BE2C (cell line): Measurements from ENCODE around the gene DNAJA4.

Experiments
- DNase-seq: peaks from one replicate; pipeline ENCODE4 v3.0.0-alpha.2; 2020
- H3K27me3 ChIP-seq: fragments of 250-450 bp; sonication (Bioruptor Pico); 2 replicates; pipeline ENCODE4 v1.5.1; 2020; ENCODE audit warnings: mild to moderate bottlenecking
- H3K36me3 ChIP-seq: fragments of 250-450 bp; sonication (Bioruptor Pico); 2 replicates; pipeline ENCODE4 v1.5.1; 2020; ENCODE audit warnings: mild to moderate bottlenecking
- H3K4me1 ChIP-seq: fragments of 250-450 bp; sonication (Bioruptor Pico); 2 replicates; pipeline ENCODE4 v1.5.1; 2020
- H3K4me3 ChIP-seq: 2 replicates; pipeline ENCODE4 v1.5.1; 2011; ENCODE audit warnings: low read depth, low read length
- H3K9me3 ChIP-seq: fragments of 250-450 bp; sonication (Bioruptor Pico); 2 replicates; pipeline ENCODE4 v1.5.1; 2020
- TF ChIP-seq, protein P1 (sequence below): IDR thresholded peaks from 2 replicates; pipeline ENCODE4 v1.5.1; 2012; ENCODE audit warnings: mild to moderate bottlenecking, low read depth, low read length

The DNAJA4 gene

DNA sequence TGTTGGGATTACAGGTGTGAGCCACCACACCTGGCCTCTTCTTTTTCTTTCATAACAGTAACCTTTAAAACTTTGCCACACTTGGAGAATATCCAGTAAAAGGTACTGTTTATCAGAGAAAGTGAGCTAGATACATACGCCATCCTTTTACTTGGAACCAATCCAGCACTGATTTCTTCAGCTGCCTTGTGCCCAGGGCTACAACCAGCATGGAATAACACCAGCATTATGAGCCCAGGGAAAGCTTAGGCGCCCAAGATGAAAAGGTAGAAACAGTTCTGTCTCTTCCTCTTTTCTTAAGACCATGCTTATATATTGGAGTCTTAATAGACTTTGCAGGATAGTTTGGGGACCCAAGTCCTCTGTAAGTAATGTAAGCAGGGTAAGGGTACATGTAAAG lies 26.7 kb downstream of the DNAJA4 start:
- peaks cover 3% of the 10 kb centered on the region for H3K4me1 ChIP-seq
- DNase-seq, result no peak
- H3K9me3 ChIP-seq, result no peaks in the 10 kb centered on the region; the same call in 1 of the 2 replicates
- no peaks in the 10 kb centered on the region for H3K27me3 ChIP-seq
- no peak overlapping the region for H3K4me3 ChIP-seq
- peaks cover 52% of the 10 kb centered on the region for H3K36me3 ChIP-seq
- TF ChIP-seq, protein P1, sequence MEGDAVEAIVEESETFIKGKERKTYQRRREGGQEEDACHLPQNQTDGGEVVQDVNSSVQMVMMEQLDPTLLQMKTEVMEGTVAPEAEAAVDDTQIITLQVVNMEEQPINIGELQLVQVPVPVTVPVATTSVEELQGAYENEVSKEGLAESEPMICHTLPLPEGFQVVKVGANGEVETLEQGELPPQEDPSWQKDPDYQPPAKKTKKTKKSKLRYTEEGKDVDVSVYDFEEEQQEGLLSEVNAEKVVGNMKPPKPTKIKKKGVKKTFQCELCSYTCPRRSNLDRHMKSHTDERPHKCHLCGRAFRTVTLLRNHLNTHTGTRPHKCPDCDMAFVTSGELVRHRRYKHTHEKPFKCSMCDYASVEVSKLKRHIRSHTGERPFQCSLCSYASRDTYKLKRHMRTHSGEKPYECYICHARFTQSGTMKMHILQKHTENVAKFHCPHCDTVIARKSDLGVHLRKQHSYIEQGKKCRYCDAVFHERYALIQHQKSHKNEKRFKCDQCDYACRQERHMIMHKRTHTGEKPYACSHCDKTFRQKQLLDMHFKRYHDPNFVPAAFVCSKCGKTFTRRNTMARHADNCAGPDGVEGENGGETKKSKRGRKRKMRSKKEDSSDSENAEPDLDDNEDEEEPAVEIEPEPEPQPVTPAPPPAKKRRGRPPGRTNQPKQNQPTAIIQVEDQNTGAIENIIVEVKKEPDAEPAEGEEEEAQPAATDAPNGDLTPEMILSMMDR, result no peak

DNA sequence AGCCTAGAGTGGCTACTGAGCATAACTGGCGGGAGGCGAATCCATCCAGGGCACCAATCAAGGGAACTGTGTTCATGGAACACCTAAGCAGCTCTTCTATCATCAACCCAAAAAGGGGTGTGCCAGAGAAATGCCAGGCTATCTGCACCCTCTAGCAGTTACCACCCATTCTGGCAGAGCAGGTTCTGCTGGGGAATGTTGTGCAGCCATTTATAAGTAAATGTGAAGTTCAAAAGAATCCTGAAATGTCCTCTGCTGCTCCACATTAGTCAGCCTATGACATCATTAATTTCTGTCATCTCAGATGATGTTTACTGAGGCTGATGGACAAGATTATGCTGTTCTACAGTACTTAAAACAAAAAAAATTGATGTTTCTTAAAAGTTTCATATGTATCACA lies 27.3 kb downstream of the DNAJA4 start:
- Histone ChIP-seq H3K9me3 (no peaks in the 10 kb centered on the region; the same call in 1 of the 2 replicates), H3K36me3 (peaks cover 52% of the 10 kb centered on the region), H3K4me3 (no peak overlapping the region), H3K4me1 (peaks cover 3% of the 10 kb centered on the region), H3K27me3 (no peaks in the 10 kb centered on the region)
- no peak for DNase-seq
- TF ChIP-seq, protein P1, result no peak

DNA sequence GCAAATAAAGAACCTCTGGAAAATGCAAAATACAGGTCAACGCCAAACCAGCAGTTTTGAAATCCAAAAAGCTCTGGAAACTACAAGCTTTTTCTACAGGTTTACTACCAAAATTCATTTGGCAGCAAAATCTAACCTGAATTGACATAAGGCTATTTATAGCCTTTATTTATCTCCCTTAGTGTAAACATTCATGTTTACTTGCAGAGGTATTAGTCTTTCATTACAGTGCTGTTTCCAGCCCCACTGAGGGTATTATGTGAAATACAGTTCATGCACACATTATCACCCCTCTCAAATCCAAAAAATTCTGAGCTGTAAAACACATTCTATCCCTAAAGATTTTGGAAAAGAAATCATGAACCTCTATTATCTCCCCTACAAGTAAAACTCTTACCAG lies 27.9 kb downstream of the DNAJA4 start:
- Histone ChIP-seq H3K4me3 (no peak overlapping the region), H3K36me3 (peaks cover 49% of the 10 kb centered on the region), H3K4me1 (peaks cover 3% of the 10 kb centered on the region)

DNA sequence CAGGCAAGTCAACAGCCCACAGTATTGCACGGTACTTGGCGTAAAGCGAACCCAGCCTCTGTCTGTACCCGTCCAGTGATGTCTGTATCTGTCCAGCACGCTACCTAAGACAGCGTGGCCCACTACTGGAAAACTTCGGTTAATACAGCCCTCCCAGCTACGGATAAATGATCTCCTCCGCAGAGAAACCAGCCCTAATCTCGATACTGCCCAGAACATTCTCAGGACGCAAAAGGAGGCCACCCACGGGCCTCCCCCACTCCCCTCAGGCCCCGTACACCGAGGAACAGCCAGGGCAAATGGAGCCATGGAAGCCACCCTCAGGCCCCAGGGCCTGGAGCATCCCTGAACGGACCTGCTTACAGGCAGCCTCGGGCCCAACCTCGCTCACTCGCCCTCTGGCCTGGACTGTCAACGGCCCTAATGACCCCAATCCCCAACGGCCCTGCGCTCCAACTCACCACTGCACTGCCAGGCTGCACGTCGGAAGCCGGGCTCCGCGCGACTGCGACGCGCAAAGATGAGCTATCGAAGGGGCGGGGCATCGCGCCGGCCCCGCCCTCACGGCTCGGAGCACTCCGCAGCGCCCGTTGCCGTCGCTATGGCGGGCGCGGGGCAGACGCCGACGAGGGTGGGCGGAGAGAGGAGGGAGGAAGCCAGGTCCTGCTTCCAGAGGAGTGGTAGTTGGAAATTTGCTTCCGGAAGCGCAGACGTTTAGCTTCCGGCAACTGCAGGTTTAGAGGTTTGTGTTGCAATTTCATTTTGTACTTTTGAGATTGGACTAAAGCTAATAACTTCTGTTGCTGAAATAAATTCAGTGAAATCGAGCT lies 35.0 kb downstream of the DNAJA4 start, which contains the start of gene SKIC8:
TSS of gene SKIC8 (minus strand) at position 509 of the 830 bp plus-strand sequence. CDS start 3,923 bp downstream, outside the sequence.
- Histone ChIP-seq H3K9me3 (no peaks in the 10 kb centered on the region), H3K27me3 (no peaks in the 10 kb centered on the region), H3K4me3 (peak within 1 kb of the TSS; percentile 91), H3K36me3 (peaks cover under 1% of the 10 kb centered on the region; the same call in 1 of the 2 replicates), H3K4me1 (peaks cover 3% of the 10 kb centered on the region)
- peak; percentile 97 for DNase-seq
- TF ChIP-seq, protein P1, result no peak

More for the DNA sequence above, 27.9 kb downstream of the DNAJA4 start:
- Histone ChIP-seq H3K27me3 (no peaks in the 10 kb centered on the region), H3K9me3 (no peaks in the 10 kb centered on the region; the same call in 1 of the 2 replicates)
- no peak for DNase-seq
- TF ChIP-seq, protein P1, result no peak

DNA sequence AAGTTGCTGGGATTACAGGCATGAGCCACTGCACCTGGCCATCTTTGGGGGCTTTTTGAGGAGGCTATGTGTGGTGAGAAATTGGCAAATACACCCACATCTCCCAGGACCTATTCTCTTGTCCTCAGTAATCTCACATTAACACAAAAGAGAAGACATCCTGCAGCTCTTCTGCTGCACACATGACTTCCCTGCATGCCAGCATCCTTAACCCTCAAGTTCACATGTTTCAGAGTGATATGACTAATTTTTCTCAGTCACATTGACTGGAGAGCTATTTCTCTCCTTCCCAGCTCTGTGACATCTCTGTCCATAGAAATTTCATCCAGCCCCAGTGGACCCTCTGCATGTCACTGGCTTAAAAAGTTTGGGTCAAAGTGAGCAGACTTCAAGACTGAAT lies 37.0 kb downstream of the DNAJA4 start:
- no peaks in the 10 kb centered on the region for H3K4me1 ChIP-seq
- DNase-seq, result no peak

More for the DNA sequence above, 37.0 kb downstream of the DNAJA4 start:
- TF ChIP-seq, protein P1, result no peak
- H3K9me3 ChIP-seq, result no peaks in the 10 kb centered on the region
- no peaks in the 10 kb centered on the region; the same call in 1 of the 2 replicates for H3K36me3 ChIP-seq
- no peaks in the 10 kb centered on the region for H3K27me3 ChIP-seq
- no peak overlapping the region for H3K4me3 ChIP-seq
